K562 (cell line): ENCODE results near the gene SLC12A6. TPM values are rescaled to one million over a fixed set of nuclear protein-coding genes. Genes with fewer than 3 reads are reported as not detected.
A peak's percentile ranks its signal among the peaks of the same experiment; 100 is the strongest.

ENCODE experiments used
- BDP1 ChIP-seq: IDR thresholded peaks from 3 replicates; pipeline ENCODE4 v1.6.1; 2011; ENCODE audit not compliant: insufficient read length, insufficient read depth
- CHCHD3 ChIP-seq: fragments of 250-450 bp; sonication (Bioruptor Pico); IDR thresholded peaks from 2 replicates; pipeline ENCODE4 v2.1.2; 2022; ENCODE audit warnings: mild to moderate bottlenecking
- EP300 ChIP-seq: IDR thresholded peaks from 2 replicates; pipeline ENCODE4 v1.6.1; 2012; ENCODE audit warnings: low read length, improper control_type of control experiment
- HOXB6 ChIP-seq: fragments of 250-450 bp; sonication (Bioruptor Pico); IDR thresholded peaks from 2 replicates; pipeline ENCODE4 v1.5.1; 2022; ENCODE audit warnings: mild to moderate bottlenecking, borderline replicate concordance
- KAT7 ChIP-seq: sonication (generic); formaldehyde crosslinking; IDR thresholded peaks from 2 replicates; pipeline ENCODE4 v1.8.0; 2022; ENCODE audit warnings: missing genetic modification reagents, mild to moderate bottlenecking, borderline replicate concordance
- L3MBTL2 ChIP-seq: fragments of 450-650 bp; IDR thresholded peaks from 2 replicates; pipeline ENCODE4 v1.6.1; 2016; ENCODE audit warnings: mild to moderate bottlenecking, moderate library complexity
- POLR2B ChIP-seq: fragments of 450-650 bp; IDR thresholded peaks from 2 replicates; pipeline ENCODE4 v1.6.1; 2018; ENCODE audit warnings: low read depth; ENCODE audit not compliant: partially characterized antibody
- POLR2G ChIP-seq: fragments of 200-400 bp; formaldehyde crosslinking; IDR thresholded peaks from 2 replicates; pipeline ENCODE4 v1.6.1; 2017; ENCODE audit warnings: low read depth, mild to moderate bottlenecking, antibody characterized with exemption, low read length, moderate library complexity
- SMARCA5 ChIP-seq: fragments of 450-650 bp; IDR thresholded peaks from 2 replicates; pipeline ENCODE4 v1.6.1; 2016
- SOX6 ChIP-seq: fragments of 450-650 bp; IDR thresholded peaks from 2 replicates; pipeline ENCODE4 v1.6.1; 2014; ENCODE audit warnings: mild to moderate bottlenecking
- ZNF175 ChIP-seq: fragments of 200-800 bp; sonication (Bioruptor generic); IDR thresholded peaks from 2 replicates; pipeline ENCODE4 v1.6.1; 2016; ENCODE audit warnings: low read depth, mild to moderate bottlenecking, missing genetic modification characterization, missing compliant biosample characterization
- ZNF589 ChIP-seq: fragments of 200-800 bp; sonication (Bioruptor generic); IDR thresholded peaks from 2 replicates; pipeline ENCODE4 v1.6.1; 2016; ENCODE audit warnings: low read depth, missing genetic modification characterization, missing compliant biosample characterization
- ZNF778 ChIP-seq: fragments of 450-650 bp; formaldehyde crosslinking; IDR thresholded peaks from 2 replicates; pipeline ENCODE4 v1.4.0; 2020; ENCODE audit warnings: mild to moderate bottlenecking, moderate library complexity
- ZZZ3 ChIP-seq: fragments of 450-650 bp; IDR thresholded peaks from 2 replicates; pipeline ENCODE4 v1.6.1; 2016; ENCODE audit warnings: antibody characterized with exemption, mild to moderate bottlenecking, moderate library complexity
- polyA plus RNA-seq, 8 experiments: library from polyadenylated mRNA; depleted of rRNA in 4 of 8; stranded (reverse) in 5 of 8; unstranded in 3 of 8; fragments of >200 nt; fragmentation: Nextera tagmentation in 2 of 8; fragmentation: Illumina TruSeq in 1 of 8; extraction: Ambion mirVana in 2 of 8; extraction: Trizol in 1 of 8; gene quantifications; 2 replicates each; pipeline versions ENCODE4 v1.2.1 to v1.2.3, GENCODE V29; 2011 to 2014; ENCODE audit warnings: inconsistent platforms in 1 of 8, missing spikeins in 1 of 8
- total RNA-seq, 7 experiments: library from RNA; depleted of rRNA in 6 of 7; stranded (reverse); fragments of >200 nt in 6 of 7; fragmentation: Illumina TruSeq in 2 of 7; extraction: Trizol in 2 of 7; gene quantifications; 2 replicates each; pipeline versions ENCODE4 v1.2.1 to v1.2.3, GENCODE V29; 2011 to 2021; ENCODE audit warnings: low replicate concordance in 1 of 7
- TF ChIP-seq, protein P1 (sequence below): fragments of 200-800 bp; sonication (Bioruptor generic); IDR thresholded peaks from 2 replicates; pipeline ENCODE4 v1.6.1; 2016; ENCODE audit warnings: missing genetic modification characterization, missing compliant biosample characterization
- TF ChIP-seq, protein P2 (sequence below): fragments of 450-650 bp; IDR thresholded peaks from 2 replicates; pipeline ENCODE4 v1.6.1; 2017; ENCODE audit warnings: antibody characterized with exemption, mild to moderate bottlenecking
- TF ChIP-seq, protein P3 (sequence below), 2 experiments: fragments of 200-800 bp in 1 of 2; sonication (Bioruptor generic) in 1 of 2; sonication (generic) in 1 of 2; formaldehyde crosslinking in 1 of 2; IDR thresholded peaks in 1 of 2; conservative IDR thresholded peaks in 1 of 2; 2 replicates each; pipeline versions ENCODE4 v1.5.0 to v1.6.1; 2016 to 2020; ENCODE audit warnings: missing compliant biosample characterization in 1 of 2, missing genetic modification characterization in 1 of 2, missing genetic modification reagents in 1 of 2

SLC12A6 gene
- total and polyA plus RNA-seq, 9 of the 15 experiments (the other 6 are each of a cell fraction or from before 2014, with no cell fraction given), result 1.4 to 16.4 (median 6.7) TPM

DNA sequence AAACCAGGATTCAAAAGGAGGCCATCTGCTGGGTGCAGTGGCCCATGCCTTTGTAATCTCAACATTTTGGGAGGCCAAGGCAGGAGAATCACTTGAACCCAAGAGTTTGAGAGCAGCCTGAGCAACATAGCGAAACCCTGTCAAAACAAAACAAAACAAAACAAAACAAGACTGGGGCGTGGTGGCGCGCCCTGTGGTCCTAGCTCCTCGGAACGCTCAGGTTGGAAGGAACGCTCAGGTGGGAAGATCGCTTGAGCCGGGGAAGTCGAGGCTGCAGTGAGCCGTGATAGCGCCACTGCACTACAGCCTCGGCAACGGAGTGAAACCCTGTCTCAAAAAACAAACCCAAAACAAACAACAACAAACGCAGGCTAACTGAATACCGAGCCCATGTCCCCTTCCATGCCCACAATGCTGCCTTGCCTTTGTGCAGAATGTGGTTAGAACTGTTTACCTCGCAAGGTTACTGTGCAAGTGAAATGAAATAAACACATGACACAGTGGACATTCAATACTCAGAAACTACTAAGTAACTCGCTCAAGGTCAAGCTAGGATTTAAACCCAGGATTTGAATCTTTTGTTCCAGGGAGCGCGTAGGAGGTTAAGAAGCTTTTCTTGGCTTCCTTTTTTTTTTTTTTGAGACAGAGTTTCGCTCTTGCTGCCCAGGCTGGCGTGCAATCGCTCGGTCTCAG is 113.5 kb downstream of the SLC12A6 start (continued):
- TF ChIP-seq, protein P1, sequence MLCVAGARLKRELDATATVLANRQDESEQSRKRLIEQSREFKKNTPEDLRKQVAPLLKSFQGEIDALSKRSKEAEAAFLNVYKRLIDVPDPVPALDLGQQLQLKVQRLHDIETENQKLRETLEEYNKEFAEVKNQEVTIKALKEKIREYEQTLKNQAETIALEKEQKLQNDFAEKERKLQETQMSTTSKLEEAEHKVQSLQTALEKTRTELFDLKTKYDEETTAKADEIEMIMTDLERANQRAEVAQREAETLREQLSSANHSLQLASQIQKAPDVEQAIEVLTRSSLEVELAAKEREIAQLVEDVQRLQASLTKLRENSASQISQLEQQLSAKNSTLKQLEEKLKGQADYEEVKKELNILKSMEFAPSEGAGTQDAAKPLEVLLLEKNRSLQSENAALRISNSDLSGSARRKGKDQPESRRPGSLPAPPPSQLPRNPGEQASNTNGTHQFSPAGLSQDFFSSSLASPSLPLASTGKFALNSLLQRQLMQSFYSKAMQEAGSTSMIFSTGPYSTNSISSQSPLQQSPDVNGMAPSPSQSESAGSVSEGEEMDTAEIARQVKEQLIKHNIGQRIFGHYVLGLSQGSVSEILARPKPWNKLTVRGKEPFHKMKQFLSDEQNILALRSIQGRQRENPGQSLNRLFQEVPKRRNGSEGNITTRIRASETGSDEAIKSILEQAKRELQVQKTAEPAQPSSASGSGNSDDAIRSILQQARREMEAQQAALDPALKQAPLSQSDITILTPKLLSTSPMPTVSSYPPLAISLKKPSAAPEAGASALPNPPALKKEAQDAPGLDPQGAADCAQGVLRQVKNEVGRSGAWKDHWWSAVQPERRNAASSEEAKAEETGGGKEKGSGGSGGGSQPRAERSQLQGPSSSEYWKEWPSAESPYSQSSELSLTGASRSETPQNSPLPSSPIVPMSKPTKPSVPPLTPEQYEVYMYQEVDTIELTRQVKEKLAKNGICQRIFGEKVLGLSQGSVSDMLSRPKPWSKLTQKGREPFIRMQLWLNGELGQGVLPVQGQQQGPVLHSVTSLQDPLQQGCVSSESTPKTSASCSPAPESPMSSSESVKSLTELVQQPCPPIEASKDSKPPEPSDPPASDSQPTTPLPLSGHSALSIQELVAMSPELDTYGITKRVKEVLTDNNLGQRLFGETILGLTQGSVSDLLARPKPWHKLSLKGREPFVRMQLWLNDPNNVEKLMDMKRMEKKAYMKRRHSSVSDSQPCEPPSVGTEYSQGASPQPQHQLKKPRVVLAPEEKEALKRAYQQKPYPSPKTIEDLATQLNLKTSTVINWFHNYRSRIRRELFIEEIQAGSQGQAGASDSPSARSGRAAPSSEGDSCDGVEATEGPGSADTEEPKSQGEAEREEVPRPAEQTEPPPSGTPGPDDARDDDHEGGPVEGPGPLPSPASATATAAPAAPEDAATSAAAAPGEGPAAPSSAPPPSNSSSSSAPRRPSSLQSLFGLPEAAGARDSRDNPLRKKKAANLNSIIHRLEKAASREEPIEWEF (CRISPR knock-in tag), result peak; percentile 8; the same call in 1 of the 2 replicates
- TF ChIP-seq L3MBTL2 (peak; percentile 40; the same call in 1 of the 2 replicates), POLR2B (peak; percentile 50), POLR2G (peak; percentile 55; the same call in 1 of the 2 replicates), ZZZ3 (no peak), ZNF175 (0 out of 2 replicates have a peak, but pooled peaks have one; percentile 9), SMARCA5 (0 out of 2 replicates have a peak, but pooled peaks have one; percentile 14), CHCHD3 (no peak), HOXB6 (no peak), EP300 (no peak), ZNF589 (CRISPR knock-in tag) (peak; percentile 1; the same call in 1 of the 2 replicates), KAT7 (CRISPR knock-in tag) (no peak), SOX6 (0 out of 2 replicates have a peak, but pooled peaks have one; percentile 13), BDP1 (no peak), ZNF778 (CRISPR knock-in tag) (no peak)
- TF ChIP-seq, protein P2, sequence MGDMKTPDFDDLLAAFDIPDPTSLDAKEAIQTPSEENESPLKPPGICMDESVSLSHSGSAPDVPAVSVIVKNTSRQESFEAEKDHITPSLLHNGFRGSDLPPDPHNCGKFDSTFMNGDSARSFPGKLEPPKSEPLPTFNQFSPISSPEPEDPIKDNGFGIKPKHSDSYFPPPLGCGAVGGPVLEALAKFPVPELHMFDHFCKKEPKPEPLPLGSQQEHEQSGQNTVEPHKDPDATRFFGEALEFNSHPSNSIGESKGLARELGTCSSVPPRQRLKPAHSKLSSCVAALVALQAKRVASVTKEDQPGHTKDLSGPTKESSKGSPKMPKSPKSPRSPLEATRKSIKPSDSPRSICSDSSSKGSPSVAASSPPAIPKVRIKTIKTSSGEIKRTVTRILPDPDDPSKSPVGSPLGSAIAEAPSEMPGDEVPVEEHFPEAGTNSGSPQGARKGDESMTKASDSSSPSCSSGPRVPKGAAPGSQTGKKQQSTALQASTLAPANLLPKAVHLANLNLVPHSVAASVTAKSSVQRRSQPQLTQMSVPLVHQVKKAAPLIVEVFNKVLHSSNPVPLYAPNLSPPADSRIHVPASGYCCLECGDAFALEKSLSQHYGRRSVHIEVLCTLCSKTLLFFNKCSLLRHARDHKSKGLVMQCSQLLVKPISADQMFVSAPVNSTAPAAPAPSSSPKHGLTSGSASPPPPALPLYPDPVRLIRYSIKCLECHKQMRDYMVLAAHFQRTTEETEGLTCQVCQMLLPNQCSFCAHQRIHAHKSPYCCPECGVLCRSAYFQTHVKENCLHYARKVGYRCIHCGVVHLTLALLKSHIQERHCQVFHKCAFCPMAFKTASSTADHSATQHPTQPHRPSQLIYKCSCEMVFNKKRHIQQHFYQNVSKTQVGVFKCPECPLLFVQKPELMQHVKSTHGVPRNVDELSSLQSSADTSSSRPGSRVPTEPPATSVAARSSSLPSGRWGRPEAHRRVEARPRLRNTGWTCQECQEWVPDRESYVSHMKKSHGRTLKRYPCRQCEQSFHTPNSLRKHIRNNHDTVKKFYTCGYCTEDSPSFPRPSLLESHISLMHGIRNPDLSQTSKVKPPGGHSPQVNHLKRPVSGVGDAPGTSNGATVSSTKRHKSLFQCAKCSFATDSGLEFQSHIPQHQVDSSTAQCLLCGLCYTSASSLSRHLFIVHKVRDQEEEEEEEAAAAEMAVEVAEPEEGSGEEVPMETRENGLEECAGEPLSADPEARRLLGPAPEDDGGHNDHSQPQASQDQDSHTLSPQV, result 0 out of 2 replicates have a peak, but pooled peaks have one; percentile 16
- TF ChIP-seq, protein P3, sequence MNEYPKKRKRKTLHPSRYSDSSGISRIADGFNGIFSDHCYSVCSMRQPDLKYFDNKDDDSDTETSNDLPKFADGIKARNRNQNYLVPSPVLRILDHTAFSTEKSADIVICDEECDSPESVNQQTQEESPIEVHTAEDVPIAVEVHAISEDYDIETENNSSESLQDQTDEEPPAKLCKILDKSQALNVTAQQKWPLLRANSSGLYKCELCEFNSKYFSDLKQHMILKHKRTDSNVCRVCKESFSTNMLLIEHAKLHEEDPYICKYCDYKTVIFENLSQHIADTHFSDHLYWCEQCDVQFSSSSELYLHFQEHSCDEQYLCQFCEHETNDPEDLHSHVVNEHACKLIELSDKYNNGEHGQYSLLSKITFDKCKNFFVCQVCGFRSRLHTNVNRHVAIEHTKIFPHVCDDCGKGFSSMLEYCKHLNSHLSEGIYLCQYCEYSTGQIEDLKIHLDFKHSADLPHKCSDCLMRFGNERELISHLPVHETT (CRISPR knock-in tag; conservative IDR thresholded peaks at IDR 0.05 in 1 of 2, IDR thresholded peaks at IDR 0.05 in 1 of 2), result 0 out of 4 replicates have a peak, but pooled peaks of 1 of the 2 experiments have one; percentile 16
